ENCODE data around the gene LYL1.

LYL1 gene

GRCh38 chr19:13053761-13054625 is 48.7 kb downstream of the LYL1 start:
- DNase-seq: no peak

- DNase-seq: no peak
Observed at GRCh38 chr19:13053238-13053637, 49.4 kb downstream of the LYL1 start.

DNA sequence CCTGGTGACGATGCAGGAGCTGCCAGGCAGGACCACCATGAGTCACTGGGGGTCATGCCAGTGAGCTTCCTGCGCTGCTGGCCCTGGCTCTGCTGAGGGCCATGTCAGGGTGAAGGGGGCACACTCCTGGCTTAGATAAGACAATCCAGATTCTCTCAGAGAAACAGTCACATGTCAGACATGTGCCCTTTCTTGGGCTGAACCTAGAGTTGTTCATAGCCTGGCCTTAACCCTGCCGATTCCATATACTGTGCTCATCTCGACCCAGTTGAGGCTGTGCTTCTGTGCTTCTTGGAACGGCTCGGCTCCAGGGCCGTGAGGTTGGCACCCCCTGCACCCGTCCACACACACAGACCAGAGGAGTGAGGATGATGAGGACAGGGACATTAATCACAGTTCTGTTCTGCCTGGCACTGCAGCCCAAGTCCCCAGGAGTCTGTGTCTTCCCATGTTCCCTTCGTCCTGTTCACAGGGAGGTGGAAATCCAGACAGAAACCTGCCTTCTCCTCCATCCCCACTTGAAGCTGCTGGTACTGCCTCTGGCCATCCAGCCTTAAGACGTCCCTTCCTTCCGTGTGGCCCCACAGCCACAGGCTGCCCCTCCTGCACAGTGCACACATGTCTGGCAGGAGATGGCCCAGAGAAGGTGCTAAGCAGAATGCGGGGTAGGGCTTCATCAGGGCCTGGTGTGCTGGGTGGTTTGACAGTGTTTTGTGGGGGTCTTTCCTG is 50.0 kb downstream of the LYL1 start:
- no peak for DNase-seq

DNA sequence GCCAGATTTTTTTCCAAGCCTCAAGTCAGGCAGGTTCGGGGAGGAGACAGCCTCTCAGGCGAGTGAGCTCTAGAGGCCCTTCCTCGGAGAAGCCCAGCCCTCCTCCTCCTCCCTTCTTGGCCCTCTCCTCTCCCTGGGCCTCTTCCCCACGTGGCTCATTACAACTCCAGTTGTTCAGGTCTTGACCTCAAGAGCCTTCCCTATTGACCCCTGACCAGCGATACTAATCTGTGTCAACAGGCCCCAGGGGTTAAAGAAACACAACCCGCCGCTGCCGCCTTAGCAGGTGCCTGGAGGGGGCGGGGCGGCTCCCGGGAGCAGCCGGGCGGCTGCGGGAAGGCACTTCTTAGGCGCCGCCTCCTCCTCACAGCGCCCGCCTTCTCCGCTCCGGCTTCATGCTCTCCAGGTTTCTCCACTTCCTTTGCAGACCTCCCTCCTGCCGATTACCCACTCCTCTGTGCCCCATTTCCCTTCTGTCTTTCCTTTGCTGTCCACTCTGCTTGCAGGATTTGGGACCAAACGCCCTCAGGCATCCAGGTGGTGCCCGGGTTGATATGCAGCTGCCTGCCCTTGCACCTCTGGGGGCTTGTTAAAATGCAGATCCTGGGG is 51.0 kb downstream of the LYL1 start:
- peak; percentile 25 for DNase-seq

DNA sequence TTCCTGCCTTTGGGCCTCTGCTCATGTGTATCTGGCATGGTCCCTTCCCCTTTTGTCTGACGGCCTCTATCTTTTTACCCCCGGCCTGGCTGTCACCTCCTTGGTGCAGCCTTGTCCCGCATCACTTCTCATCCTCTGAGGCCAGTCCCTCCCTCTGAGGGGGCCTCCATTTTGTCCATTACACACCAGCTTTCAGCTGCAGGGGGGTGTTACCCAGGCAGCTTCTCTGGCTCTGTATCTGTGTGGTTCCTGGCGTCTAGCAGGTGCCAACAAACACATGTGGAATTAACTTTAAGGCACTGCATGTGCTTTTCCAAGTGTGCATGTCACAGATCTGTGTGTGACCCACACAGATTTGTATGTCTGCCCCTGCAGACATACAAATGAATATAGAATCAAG is 52.4 kb downstream of the LYL1 start:
- no peak for DNase-seq
